Measurements from ENCODE around the gene LRRC43. TPM values are rescaled to one million over a fixed set of nuclear protein-coding genes. Genes with fewer than 3 reads are reported as not detected.
A peak's percentile ranks its signal among the peaks of the same experiment; 100 is the strongest.

LRRC43 gene
- total and polyA plus RNA-seq, 4 donors = 0.03 to 0.67 (median 0.13) TPM; not detected in 1

DNA sequence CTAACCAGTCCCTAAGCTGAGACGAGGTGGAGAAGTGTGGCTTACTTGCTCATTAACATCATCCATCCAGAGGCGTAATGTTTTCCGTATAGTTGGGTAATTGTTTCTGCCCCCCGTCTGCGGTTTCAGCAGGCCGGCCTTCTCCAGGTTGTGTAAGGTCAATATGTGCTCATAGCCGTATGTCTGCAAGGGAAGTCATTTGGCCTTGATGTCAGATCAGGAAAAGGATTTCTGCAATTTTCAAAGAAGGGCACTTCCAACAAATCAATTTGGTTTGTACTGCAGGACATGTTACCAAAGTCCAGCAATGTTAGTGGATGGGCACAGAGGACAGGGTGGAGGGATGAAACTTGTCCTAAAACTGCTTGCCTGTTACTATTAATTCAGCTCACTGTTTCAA lies 52.8 kb downstream of the LRRC43 start:
- no peak for DNase-seq (ENCODE audit: low spot score)
- peak overlapping the region; percentile 12 to 58 for H3K27ac ChIP-seq (ENCODE audit: low read depth in 1 of 2, low read length in 2 of 2)

More for the DNA sequence above, 52.8 kb downstream of the LRRC43 start:
- Histone ChIP-seq H3K27me3 (ENCODE audit: control insufficient read depth in 4 of 4, insufficient read depth in 4 of 4, low read length in 3 of 4) (no peaks in the 10 kb centered on the region), H3K9ac (ENCODE audit: low read depth in 1 of 2, low read length in 2 of 2) (no peak overlapping the region), H3K4me3 (ENCODE audit: low read depth in 1 of 3, low read length in 3 of 3) (no peak overlapping the region), H3K36me3 (ENCODE audit: control insufficient read depth in 4 of 4, insufficient read depth in 3 of 4, low read depth in 1 of 4, low read length in 3 of 4) (peaks cover 0 to 23% (median 17%) of the 10 kb centered on the region in 4 donors), H3K9me3 (ENCODE audit: control insufficient read depth in 4 of 4, low read length in 3 of 4) (no peaks in the 10 kb centered on the region), H3K4me1 (ENCODE audit: control insufficient read depth in 4 of 4, insufficient read depth in 4 of 4, low read length in 3 of 4) (peaks cover 0 to 10% (median 6%) of the 10 kb centered on the region in 4 donors)
- 43% methylated on average over 7 of the region's 7 CpGs for WGBS
- TF ChIP-seq, protein P1, sequence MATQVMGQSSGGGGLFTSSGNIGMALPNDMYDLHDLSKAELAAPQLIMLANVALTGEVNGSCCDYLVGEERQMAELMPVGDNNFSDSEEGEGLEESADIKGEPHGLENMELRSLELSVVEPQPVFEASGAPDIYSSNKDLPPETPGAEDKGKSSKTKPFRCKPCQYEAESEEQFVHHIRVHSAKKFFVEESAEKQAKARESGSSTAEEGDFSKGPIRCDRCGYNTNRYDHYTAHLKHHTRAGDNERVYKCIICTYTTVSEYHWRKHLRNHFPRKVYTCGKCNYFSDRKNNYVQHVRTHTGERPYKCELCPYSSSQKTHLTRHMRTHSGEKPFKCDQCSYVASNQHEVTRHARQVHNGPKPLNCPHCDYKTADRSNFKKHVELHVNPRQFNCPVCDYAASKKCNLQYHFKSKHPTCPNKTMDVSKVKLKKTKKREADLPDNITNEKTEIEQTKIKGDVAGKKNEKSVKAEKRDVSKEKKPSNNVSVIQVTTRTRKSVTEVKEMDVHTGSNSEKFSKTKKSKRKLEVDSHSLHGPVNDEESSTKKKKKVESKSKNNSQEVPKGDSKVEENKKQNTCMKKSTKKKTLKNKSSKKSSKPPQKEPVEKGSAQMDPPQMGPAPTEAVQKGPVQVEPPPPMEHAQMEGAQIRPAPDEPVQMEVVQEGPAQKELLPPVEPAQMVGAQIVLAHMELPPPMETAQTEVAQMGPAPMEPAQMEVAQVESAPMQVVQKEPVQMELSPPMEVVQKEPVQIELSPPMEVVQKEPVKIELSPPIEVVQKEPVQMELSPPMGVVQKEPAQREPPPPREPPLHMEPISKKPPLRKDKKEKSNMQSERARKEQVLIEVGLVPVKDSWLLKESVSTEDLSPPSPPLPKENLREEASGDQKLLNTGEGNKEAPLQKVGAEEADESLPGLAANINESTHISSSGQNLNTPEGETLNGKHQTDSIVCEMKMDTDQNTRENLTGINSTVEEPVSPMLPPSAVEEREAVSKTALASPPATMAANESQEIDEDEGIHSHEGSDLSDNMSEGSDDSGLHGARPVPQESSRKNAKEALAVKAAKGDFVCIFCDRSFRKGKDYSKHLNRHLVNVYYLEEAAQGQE (IDR thresholded peaks at IDR 0.05) = no peak
- TF ChIP-seq EGR1 (IDR thresholded peaks at IDR 0.05; ENCODE audit: low read depth in 2 of 2) (no peak), YY1 (IDR thresholded peaks at IDR 0.05) (no peak), HNF4A (conservative IDR thresholded peaks at IDR 0.05) (peak; percentile 89 to 93), NR2F2 (IDR thresholded peaks at IDR 0.05) (no peak), JUND (IDR thresholded peaks at IDR 0.05) (peak; percentile 34 to 35), RAD21 (IDR thresholded peaks at IDR 0.05) (peak in 1 of 2 donors; percentile 24), TAF1 (conservative IDR thresholded peaks at IDR 0.05) (no peak), FOXA2 (IDR thresholded peaks at IDR 0.05) (no peak), RXRA (IDR thresholded peaks at IDR 0.05) (peak; percentile 74 to 82), HNF4G (IDR thresholded peaks at IDR 0.05) (peak; percentile 73), SP1 (IDR thresholded peaks at IDR 0.05) (peak; percentile 81), GABPA (IDR thresholded peaks at IDR 0.05 in 1 of 2, conservative IDR thresholded peaks at IDR 0.05 in 1 of 2) (peak in 1 of 2 donors; percentile 41)
- TF ChIP-seq, protein P2, sequence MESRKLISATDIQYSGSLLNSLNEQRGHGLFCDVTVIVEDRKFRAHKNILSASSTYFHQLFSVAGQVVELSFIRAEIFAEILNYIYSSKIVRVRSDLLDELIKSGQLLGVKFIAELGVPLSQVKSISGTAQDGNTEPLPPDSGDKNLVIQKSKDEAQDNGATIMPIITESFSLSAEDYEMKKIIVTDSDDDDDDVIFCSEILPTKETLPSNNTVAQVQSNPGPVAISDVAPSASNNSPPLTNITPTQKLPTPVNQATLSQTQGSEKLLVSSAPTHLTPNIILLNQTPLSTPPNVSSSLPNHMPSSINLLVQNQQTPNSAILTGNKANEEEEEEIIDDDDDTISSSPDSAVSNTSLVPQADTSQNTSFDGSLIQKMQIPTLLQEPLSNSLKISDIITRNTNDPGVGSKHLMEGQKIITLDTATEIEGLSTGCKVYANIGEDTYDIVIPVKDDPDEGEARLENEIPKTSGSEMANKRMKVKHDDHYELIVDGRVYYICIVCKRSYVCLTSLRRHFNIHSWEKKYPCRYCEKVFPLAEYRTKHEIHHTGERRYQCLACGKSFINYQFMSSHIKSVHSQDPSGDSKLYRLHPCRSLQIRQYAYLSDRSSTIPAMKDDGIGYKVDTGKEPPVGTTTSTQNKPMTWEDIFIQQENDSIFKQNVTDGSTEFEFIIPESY (IDR thresholded peaks at IDR 0.05) = no peak
- TF ChIP-seq, protein P3, sequence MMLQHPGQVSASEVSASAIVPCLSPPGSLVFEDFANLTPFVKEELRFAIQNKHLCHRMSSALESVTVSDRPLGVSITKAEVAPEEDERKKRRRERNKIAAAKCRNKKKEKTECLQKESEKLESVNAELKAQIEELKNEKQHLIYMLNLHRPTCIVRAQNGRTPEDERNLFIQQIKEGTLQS (IDR thresholded peaks at IDR 0.05) = no peak
- TF ChIP-seq, protein P4, sequence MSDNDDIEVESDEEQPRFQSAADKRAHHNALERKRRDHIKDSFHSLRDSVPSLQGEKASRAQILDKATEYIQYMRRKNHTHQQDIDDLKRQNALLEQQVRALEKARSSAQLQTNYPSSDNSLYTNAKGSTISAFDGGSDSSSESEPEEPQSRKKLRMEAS (IDR thresholded peaks at IDR 0.05) = peak; percentile 38
- TF ChIP-seq, protein P5, sequence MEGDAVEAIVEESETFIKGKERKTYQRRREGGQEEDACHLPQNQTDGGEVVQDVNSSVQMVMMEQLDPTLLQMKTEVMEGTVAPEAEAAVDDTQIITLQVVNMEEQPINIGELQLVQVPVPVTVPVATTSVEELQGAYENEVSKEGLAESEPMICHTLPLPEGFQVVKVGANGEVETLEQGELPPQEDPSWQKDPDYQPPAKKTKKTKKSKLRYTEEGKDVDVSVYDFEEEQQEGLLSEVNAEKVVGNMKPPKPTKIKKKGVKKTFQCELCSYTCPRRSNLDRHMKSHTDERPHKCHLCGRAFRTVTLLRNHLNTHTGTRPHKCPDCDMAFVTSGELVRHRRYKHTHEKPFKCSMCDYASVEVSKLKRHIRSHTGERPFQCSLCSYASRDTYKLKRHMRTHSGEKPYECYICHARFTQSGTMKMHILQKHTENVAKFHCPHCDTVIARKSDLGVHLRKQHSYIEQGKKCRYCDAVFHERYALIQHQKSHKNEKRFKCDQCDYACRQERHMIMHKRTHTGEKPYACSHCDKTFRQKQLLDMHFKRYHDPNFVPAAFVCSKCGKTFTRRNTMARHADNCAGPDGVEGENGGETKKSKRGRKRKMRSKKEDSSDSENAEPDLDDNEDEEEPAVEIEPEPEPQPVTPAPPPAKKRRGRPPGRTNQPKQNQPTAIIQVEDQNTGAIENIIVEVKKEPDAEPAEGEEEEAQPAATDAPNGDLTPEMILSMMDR (IDR thresholded peaks at IDR 0.05; ENCODE audit: low read depth, low read length, missing input control) = no peak
